Smooth muscle cell of the brain vasculature (primary cell): ENCODE results near the gene POC5.

Experiments used
- DNase-seq: peaks from one replicate; pipeline ENCODE4 v3.0.0-alpha.2; 2012; ENCODE audit warnings: low read depth, low spot score

POC5 gene

GRCh38 chr5:75660678-75661465, 56.4 kb downstream of the POC5 start:
- no peak for DNase-seq

GRCh38 chr5:75659791-75660450, 57.3 kb downstream of the POC5 start:
- no peak for DNase-seq

- DNase-seq = no peak
Observed at GRCh38 chr5:75656311-75657003, 60.8 kb downstream of the POC5 start.

GRCh38 chr5:75654693-75655295, 62.4 kb downstream of the POC5 start:
- DNase-seq = no peak

GRCh38 chr5:75653521-75653920, 63.7 kb downstream of the POC5 start:
- DNase-seq = no peak

- DNase-seq = no peak
Observed at GRCh38 chr5:75651575-75652238, 65.5 kb downstream of the POC5 start.

GRCh38 chr5:75648712-75649111, 68.5 kb downstream of the POC5 start:
- DNase-seq = no peak

GRCh38 chr5:75640826-75641225, 76.4 kb downstream of the POC5 start:
- no peak for DNase-seq

- DNase-seq = no peak
Observed at GRCh38 chr5:75640395-75640794, 76.8 kb downstream of the POC5 start.

- DNase-seq = no peak
Observed at GRCh38 chr5:75639535-75640311, 77.5 kb downstream of the POC5 start.

- DNase-seq = no peak
Observed at GRCh38 chr5:75637949-75638348, 79.3 kb downstream of the POC5 start.

GRCh38 chr5:75632321-75632720, 84.9 kb downstream of the POC5 start:
- no peak for DNase-seq

GRCh38 chr5:75630875-75631274, 86.4 kb downstream of the POC5 start:
- DNase-seq = no peak

GRCh38 chr5:75627801-75628200, 89.4 kb downstream of the POC5 start:
- DNase-seq = no peak

GRCh38 chr5:75626959-75627358, 90.3 kb downstream of the POC5 start:
- DNase-seq = no peak
